Gastroesophageal sphincter (tissue), 4 donors: Measurements from ENCODE around the gene DUSP9. TPM values are rescaled to one million over a fixed set of nuclear protein-coding genes. Genes with fewer than 3 reads are reported as not detected.

ENCODE experiments used
- ATAC-seq: fragments of 150-250 bp; one replicate; pipeline ENCODE4 v1.9.1; 2016; ENCODE audit warnings: mild to moderate bottlenecking, moderate library complexity
- H3K27ac ChIP-seq, 4 donors: fragments of 200-600 bp; sonication (generic) in 3 of 4; 1 replicate in 3 of 4; 2 replicates in 1 of 4; pipeline ENCODE4 v1.5.1; 2016 to 2019
- H3K27me3 ChIP-seq: fragments of 200-600 bp; sonication (generic); one replicate; pipeline ENCODE4 v1.5.1; 2019
- H3K36me3 ChIP-seq, 2 donors: fragments of 200-600 bp; sonication (generic); one replicate each; pipeline ENCODE4 v1.5.1; 2019; ENCODE audit warnings: control low read depth in 1 of 2
- H3K4me1 ChIP-seq, 3 donors: fragments of 200-600 bp; sonication (generic); 1 replicate in 2 of 3; 2 replicates in 1 of 3; pipeline ENCODE4 v1.5.1; 2016 to 2019; ENCODE audit warnings: control low read depth in 2 of 3
- H3K4me3 ChIP-seq, 2 donors: fragments of 200-600 bp; sonication (generic); one replicate each; pipeline ENCODE4 v1.5.1; 2019; ENCODE audit warnings: mild to moderate bottlenecking in 1 of 2, moderate library complexity in 1 of 2
- H3K9me3 ChIP-seq, 3 donors: fragments of 200-600 bp; sonication (generic); one replicate each; pipeline ENCODE4 v1.5.1; 2017 to 2019; ENCODE audit warnings: control low read depth in 2 of 3
- EP300 ChIP-seq: sonication (generic); formaldehyde crosslinking; IDR thresholded peaks from one replicate; pipeline ENCODE4 v1.6.1; 2017; ENCODE audit warnings: antibody characterized with exemption, mild to moderate bottlenecking
- POLR2A ChIP-seq, 2 donors: fragments of 450-650 bp; IDR thresholded peaks; one replicate each; pipeline ENCODE4 v1.6.1; 2017; ENCODE audit warnings: antibody characterized with exemption in 2 of 2, mild to moderate bottlenecking in 2 of 2, moderate library complexity in 1 of 2
- POLR2AphosphoS5 ChIP-seq: sonication (generic); formaldehyde crosslinking; IDR thresholded peaks from one replicate; pipeline ENCODE4 v1.6.1; 2017; ENCODE audit warnings: antibody characterized with exemption
- WGBS, 2 donors: methylation state at CpG; one replicate each; pipeline ENCODE4 v1.1.5; 2018; ENCODE audit warnings: low coverage in 1 of 2; 5-methylcytosine and 5-hydroxymethylcytosine counted together
- total RNA-seq, 4 donors: library from RNA; depleted of rRNA; stranded (reverse); fragments of >200 nt; gene quantifications; one replicate each; pipeline ENCODE4 v1.1.0, GENCODE V29; 2016
- TF ChIP-seq, protein P1 (sequence below), 4 experiments: fragments of 200-600 bp in 2 of 4; fragments of 450-650 bp in 2 of 4; sonication (generic) in 1 of 4; IDR thresholded peaks; one replicate each; pipeline ENCODE4 v1.5.1; 2017 to 2019; ENCODE audit warnings: antibody characterized with exemption in 4 of 4, mild to moderate bottlenecking in 2 of 4, moderate library complexity in 2 of 4

The DUSP9 gene
- total RNA-seq, 4 donors from 2014 or later, result not detected

DNA sequence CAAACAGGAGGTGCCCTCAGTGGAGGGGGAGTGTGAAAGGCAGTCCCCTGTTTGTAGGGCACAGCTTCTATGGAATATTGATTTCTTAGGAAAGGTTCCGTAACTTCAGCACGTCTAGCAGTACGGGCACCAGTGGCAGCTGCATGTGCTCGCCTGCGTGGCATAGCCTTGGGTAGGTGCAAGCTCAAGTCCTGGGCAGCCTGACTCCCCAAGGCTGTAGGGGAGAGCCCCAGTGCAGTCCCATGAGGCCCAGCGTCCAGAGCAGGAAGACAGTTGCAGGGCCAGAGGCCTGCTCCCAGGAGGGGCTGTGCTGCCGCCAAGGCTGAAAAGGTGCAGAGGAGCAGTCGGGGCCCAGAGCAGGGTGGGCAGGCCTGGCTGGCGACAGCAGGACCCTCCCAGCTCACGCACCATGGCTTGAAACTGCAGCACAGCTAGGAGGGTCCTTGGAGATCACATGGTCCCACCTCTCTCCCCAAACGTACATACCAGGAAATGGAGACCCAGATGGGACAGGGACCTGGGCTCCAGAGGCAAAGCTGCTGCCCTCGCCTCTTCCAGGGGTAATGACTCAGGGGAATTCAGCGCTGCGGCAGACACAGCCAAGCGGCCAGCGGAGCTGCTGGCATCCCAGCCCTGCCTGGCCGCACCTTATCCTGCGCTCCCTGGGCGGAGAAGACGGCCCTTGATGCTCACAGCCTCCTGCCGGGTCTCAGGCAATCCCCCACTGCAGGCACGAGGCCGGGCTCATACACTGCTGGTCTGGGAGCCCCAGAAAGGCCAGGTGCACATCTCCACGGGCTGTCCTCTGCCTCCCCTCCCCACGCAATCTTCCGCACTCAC, 6.0 kb upstream of the DUSP9 start:
- ATAC-seq, result no peak
- Histone ChIP-seq H3K4me3 (no peak overlapping the region), H3K36me3 (no peaks in the 10 kb centered on the region), H3K27me3 (peaks cover 51% of the 10 kb centered on the region), H3K27ac (no peak overlapping the region), H3K9me3 (no peaks in the 10 kb centered on the region), H3K4me1 (peaks cover 0 to 29% (median 10%) of the 10 kb centered on the region in 3 donors)
- WGBS, 2 donors, result no CpG with 5 or more reads among the region's 26 CpGs
- TF ChIP-seq, protein P1, sequence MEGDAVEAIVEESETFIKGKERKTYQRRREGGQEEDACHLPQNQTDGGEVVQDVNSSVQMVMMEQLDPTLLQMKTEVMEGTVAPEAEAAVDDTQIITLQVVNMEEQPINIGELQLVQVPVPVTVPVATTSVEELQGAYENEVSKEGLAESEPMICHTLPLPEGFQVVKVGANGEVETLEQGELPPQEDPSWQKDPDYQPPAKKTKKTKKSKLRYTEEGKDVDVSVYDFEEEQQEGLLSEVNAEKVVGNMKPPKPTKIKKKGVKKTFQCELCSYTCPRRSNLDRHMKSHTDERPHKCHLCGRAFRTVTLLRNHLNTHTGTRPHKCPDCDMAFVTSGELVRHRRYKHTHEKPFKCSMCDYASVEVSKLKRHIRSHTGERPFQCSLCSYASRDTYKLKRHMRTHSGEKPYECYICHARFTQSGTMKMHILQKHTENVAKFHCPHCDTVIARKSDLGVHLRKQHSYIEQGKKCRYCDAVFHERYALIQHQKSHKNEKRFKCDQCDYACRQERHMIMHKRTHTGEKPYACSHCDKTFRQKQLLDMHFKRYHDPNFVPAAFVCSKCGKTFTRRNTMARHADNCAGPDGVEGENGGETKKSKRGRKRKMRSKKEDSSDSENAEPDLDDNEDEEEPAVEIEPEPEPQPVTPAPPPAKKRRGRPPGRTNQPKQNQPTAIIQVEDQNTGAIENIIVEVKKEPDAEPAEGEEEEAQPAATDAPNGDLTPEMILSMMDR (IDR thresholded peaks at IDR 0.05), result no peak
- no peak for TF ChIP-seq EP300
- no peak for TF ChIP-seq POLR2A (IDR thresholded peaks at IDR 0.05)
- TF ChIP-seq POLR2AphosphoS5, result no peak

DNA sequence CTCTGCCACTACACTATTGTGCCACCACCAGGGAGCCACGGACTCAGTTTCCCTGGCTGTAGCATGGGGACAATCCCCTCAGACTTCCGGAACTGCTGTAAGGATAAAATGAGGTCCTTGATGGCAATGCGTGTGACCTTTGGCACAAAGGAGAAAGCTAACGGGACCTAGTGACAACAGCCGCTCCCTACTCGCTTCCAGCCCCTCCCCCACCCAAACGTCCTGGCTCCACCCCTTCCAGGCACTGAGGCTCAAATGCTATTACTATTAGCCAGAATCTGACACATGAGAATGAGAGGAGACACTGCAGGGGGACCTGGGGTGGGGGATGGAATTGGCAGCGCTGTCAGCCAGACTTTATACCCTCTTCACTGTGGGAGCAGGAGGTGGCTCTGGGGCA, 5.4 kb upstream of the DUSP9 start:
- H3K4me1 ChIP-seq, result peaks cover 0 to 31% (median 10%) of the 10 kb centered on the region in 3 donors
- H3K27me3 ChIP-seq, result peaks cover 58% of the 10 kb centered on the region
- H3K4me3 ChIP-seq, result no peak overlapping the region
- TF ChIP-seq POLR2AphosphoS5, result no peak
- TF ChIP-seq, protein P1 (IDR thresholded peaks at IDR 0.05), result no peak
- TF ChIP-seq POLR2A (IDR thresholded peaks at IDR 0.05), result no peak
- no peak for TF ChIP-seq EP300
- no peak overlapping the region for H3K27ac ChIP-seq
- H3K36me3 ChIP-seq, result no peaks in the 10 kb centered on the region
- no peaks in the 10 kb centered on the region for H3K9me3 ChIP-seq
- WGBS, 2 donors, result 20% methylated on average over 1 of the region's 8 CpGs; no CpG with 5 or more reads in 1 of the 2 donors
- ATAC-seq, result no peak

DNA sequence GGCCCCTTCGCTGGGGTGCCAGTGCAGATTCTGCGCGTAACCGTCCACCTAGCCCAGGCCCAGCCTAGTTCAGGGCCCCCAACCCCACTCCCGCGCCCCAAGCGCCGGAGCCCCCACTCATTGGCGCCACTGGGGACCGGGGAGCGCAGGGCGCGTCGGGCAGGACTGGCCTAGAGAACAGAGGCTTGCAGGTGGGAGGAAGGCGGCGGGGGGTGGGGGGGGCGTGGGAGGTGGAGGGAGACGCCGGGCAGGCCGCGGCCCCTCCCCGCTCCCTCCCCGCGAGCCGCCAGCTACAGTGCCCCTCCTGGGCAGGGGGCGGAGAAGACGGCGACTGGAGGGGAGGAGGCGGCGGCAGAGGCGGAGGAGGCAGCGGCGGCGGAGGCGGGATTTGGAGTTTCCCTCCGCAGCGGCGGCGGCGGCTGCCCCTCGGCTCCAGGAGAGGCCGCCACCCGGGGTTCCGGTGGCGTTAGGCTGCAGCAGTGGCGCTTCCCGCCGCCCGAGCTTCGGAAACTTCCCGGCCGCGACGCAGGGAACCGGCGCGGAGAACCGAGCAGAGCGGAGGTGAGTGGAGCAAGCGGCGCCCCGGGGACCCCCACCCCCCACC, 4.8 kb upstream of the DUSP9 start:
- 20% methylated on average over 2 of the region's 62 CpGs; no CpG with 5 or more reads in 1 of the 2 donors for WGBS, 2 donors
- peaks cover 63% of the 10 kb centered on the region for H3K27me3 ChIP-seq
- H3K36me3 ChIP-seq, result no peaks in the 10 kb centered on the region
- H3K4me1 ChIP-seq, result peaks cover 0 to 36% (median 10%) of the 10 kb centered on the region in 3 donors
- H3K9me3 ChIP-seq, result no peaks in the 10 kb centered on the region
- no peak for ATAC-seq
- H3K4me3 ChIP-seq, result peak overlapping the region in 1 of 2 donors; percentile 26
- H3K27ac ChIP-seq, result no peak overlapping the region
- TF ChIP-seq EP300 (no peak), POLR2AphosphoS5 (no peak), POLR2A (IDR thresholded peaks at IDR 0.05) (no peak)
- TF ChIP-seq, protein P1 (IDR thresholded peaks at IDR 0.05), result no peak

DNA sequence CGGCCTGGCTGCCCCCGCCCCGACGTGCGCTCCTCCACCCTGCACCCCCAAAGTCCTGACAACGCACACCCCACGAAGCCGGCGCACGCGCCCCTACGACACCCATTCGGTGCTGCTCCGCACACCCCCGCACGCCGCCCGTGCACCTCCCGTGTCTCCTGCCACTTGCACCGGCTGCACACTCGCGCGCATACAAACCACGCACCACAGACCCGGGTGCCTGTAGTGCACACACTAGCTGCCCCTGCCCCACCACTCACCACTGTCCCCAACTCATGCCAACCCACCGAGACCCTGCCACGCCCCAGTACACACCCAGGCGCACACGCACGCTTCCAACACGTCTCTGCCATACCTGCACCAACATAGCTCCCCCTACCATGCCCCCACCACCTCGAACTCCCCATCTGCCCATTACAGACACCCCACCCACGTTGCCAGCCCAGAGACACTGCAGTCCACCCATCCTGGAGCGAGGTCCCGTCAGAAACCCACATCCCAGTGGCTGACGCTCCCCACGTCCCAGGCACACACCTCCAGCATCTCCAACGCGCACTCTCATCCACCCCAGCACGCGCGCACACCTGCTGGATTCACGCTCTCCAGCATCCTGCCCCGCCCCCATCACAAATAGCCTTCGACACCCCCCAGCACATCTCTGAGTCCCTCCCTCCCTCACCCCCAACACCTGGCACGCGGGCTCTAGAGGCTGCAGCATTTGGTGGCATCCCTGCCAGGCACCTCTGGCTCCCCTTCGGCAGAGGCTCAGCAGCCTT, 4.2 kb upstream of the DUSP9 start:
- 3 to 40% methylated on average over 6 to 27 of the region's 48 CpGs for WGBS, 2 donors
- Histone ChIP-seq H3K4me1 (peaks cover 0 to 43% (median 10%) of the 10 kb centered on the region in 3 donors), H3K27me3 (peaks cover 70% of the 10 kb centered on the region), H3K36me3 (no peaks in the 10 kb centered on the region), H3K27ac (no peak overlapping the region), H3K9me3 (no peaks in the 10 kb centered on the region), H3K4me3 (peak overlapping the region in 1 of 2 donors; percentile 26)
- TF ChIP-seq, protein P1 (IDR thresholded peaks at IDR 0.05), result no peak
- TF ChIP-seq EP300, result no peak
- no peak for TF ChIP-seq POLR2A (IDR thresholded peaks at IDR 0.05)
- TF ChIP-seq POLR2AphosphoS5, result no peak
- no peak for ATAC-seq
